RWPE1 (cell line): ENCODE measurements around the gene CCN6.
"Not testable (repeated sequence)": the region's sequence is repeated elsewhere in the genome, so short reads cannot be mapped to it uniquely, and the experiment has no call there.

Experiments used
- CTCF ChIA-PET: fragments of 350-600 bp; sonication (Branson Sonifier 250); formaldehyde crosslinking; extraction: SDS; loops from one replicate; lab custom pipeline; 2021; lab: Yijun Ruan, JAX
- POLR2A ChIA-PET: fragments of 400-600 bp; formaldehyde crosslinking; extraction: SDS; loops from one replicate; lab custom pipeline; 2020; ENCODE audit warnings: antibody characterized with exemption; ENCODE audit not compliant: low non-redundant PET; lab: Yijun Ruan, JAX
- DNase-seq: peaks from one replicate; pipeline ENCODE4 v3.0.0; 2012; ENCODE audit warnings: low spot score
- H3K27ac ChIP-seq: fragments of 450-650 bp; 2 replicates; pipeline ENCODE4 v1.5.1; 2017
- CTCF ChIP-seq: fragments of 450-650 bp; conservative IDR thresholded peaks from 2 replicates; pipeline ENCODE4 v1.5.1; 2017; ENCODE audit warnings: low read depth, mild to moderate bottlenecking

CCN6 gene

GRCh38 chr6:112100561-112100960, 46.7 kb downstream of the CCN6 start:
- DNase-seq = no peak
- POLR2A ChIA-PET = no interaction called here
- no peak overlapping the region for H3K27ac ChIP-seq
- CTCF ChIA-PET = no interaction called here
- no peak for TF ChIP-seq CTCF

- DNase-seq, H3K27ac ChIP-seq, CTCF ChIA-PET, POLR2A ChIA-PET: not testable (repeated sequence)
Observed at GRCh38 chr6:112106026-112106425, 52.1 kb downstream of the CCN6 start.

GRCh38 chr6:112106562-112106961, 52.7 kb downstream of the CCN6 start:
- no peak for TF ChIP-seq CTCF
- DNase-seq = no peak
- POLR2A ChIA-PET = no interaction called here
- CTCF ChIA-PET = no interaction called here
- no peak overlapping the region for H3K27ac ChIP-seq

- TF ChIP-seq CTCF = no peak
- no peak overlapping the region for H3K27ac ChIP-seq
- DNase-seq = no peak
- CTCF ChIA-PET = interaction anchor here (0.6 kb wide), 1 partner anchor 15 kb away, joined by 6 read pairs; no protein-coding TSS in a partner anchor
- POLR2A ChIA-PET = no interaction called here
Observed at GRCh38 chr6:112109262-112109661, 55.4 kb downstream of the CCN6 start.

- no peak overlapping the region for H3K27ac ChIP-seq
- no peak for DNase-seq
- ChIA-PET POLR2A (no interaction called here), CTCF (no interaction called here)
- TF ChIP-seq CTCF = no peak
Observed at GRCh38 chr6:112113431-112113830, 59.5 kb downstream of the CCN6 start.

- no peak for TF ChIP-seq CTCF
- H3K27ac ChIP-seq = no peak overlapping the region
- ChIA-PET CTCF (no interaction called here), POLR2A (no interaction called here)
- no peak for DNase-seq
Observed at GRCh38 chr6:112113918-112114317, 60.0 kb downstream of the CCN6 start.

GRCh38 chr6:112114577-112115223, 60.8 kb downstream of the CCN6 start:
- CTCF ChIA-PET = interaction anchor here (0.7 kb wide), 1 partner anchor 29 kb away, joined by 3 read pairs; no protein-coding TSS in a partner anchor

More at GRCh38 chr6:112114577-112115223, 60.8 kb downstream of the CCN6 start:
- no peak for DNase-seq
- no peak overlapping the region for H3K27ac ChIP-seq
- no peak for TF ChIP-seq CTCF
- POLR2A ChIA-PET = no interaction called here
